Esophagus muscularis mucosa (tissue), 4 donors: ENCODE measurements around the gene CRYGN. TPM values are rescaled to one million over a fixed set of nuclear protein-coding genes. Genes with fewer than 3 reads are reported as not detected.

Experiments
- DNase-seq: peaks from one replicate; pipeline ENCODE4 v3.0.0-alpha.2; 2017; ENCODE audit errors: extremely low spot score
- H3K27ac ChIP-seq, 4 donors: fragments of 200-600 bp; sonication (generic); replicated peaks in 1 of 4; 1 replicate in 3 of 4; 2 replicates in 1 of 4; pipeline ENCODE4 v1.5.1; 2016 to 2019; ENCODE audit warnings: mild to moderate bottlenecking in 1 of 4
- H3K27me3 ChIP-seq, 4 donors: fragments of 200-600 bp; sonication (generic); one replicate each; pipeline versions ENCODE4 v1.5.1 to v1.6.0; 2016 to 2019
- H3K36me3 ChIP-seq, 4 donors: fragments of 200-600 bp; sonication (generic); one replicate each; pipeline ENCODE4 v1.5.1; 2016 to 2019
- H3K4me1 ChIP-seq, 4 donors: fragments of 200-600 bp; sonication (generic); one replicate each; pipeline ENCODE4 v1.5.1; 2016 to 2019
- H3K4me3 ChIP-seq, 4 donors: fragments of 200-600 bp; sonication (generic); 1 replicate in 2 of 4; 2 replicates in 2 of 4; pipeline ENCODE4 v1.5.1; 2016 to 2019; ENCODE audit warnings: mild to moderate bottlenecking in 4 of 4, moderate library complexity in 1 of 4
- H3K9me3 ChIP-seq, 4 donors: fragments of 200-600 bp; sonication (generic); 1 replicate in 3 of 4; 2 replicates in 1 of 4; pipeline ENCODE4 v1.5.1; 2016 to 2019
- EP300 ChIP-seq: sonication (generic); formaldehyde crosslinking; IDR thresholded peaks from one replicate; pipeline ENCODE4 v1.6.1; 2017; ENCODE audit warnings: antibody characterized with exemption
- POLR2A ChIP-seq: fragments of 450-650 bp; IDR thresholded peaks from one replicate; pipeline ENCODE4 v1.6.1; 2017; ENCODE audit warnings: antibody characterized with exemption, moderate library complexity, mild to moderate bottlenecking, low read depth
- POLR2AphosphoS5 ChIP-seq, 2 donors: sonication (generic); formaldehyde crosslinking; IDR thresholded peaks; one replicate each; pipeline ENCODE4 v1.6.1; 2017; ENCODE audit warnings: antibody characterized with exemption in 2 of 2
- WGBS: methylation state at CpG from one replicate; pipeline ENCODE4 v1.1.5; 2018; 5-methylcytosine and 5-hydroxymethylcytosine counted together
- intact Hi-C: fragments of 100-400 bp; cut with DNase I; formaldehyde crosslinking; loops from one replicate; pipeline ENCODE4 v1.15.1; 2023
- total RNA-seq, 4 donors: library from RNA; depleted of rRNA; stranded (reverse); fragments of >200 nt; gene quantifications; one replicate each; pipeline versions ENCODE4 v1.1.0 to v1.2.1, GENCODE V29; 2016
- TF ChIP-seq, protein P1 (sequence below), 3 experiments: fragments of 200-600 bp in 2 of 3; fragments of 450-650 bp in 1 of 3; sonication (generic) in 2 of 3; IDR thresholded peaks; one replicate each; pipeline ENCODE4 v1.5.1; 2017 to 2019; ENCODE audit warnings: antibody characterized with exemption in 3 of 3, mild to moderate bottlenecking in 2 of 3, moderate library complexity in 1 of 3

CRYGN gene
- total RNA-seq, 4 donors from 2014 or later = under 0.01 to 1.3 (median 0.25) TPM

DNA sequence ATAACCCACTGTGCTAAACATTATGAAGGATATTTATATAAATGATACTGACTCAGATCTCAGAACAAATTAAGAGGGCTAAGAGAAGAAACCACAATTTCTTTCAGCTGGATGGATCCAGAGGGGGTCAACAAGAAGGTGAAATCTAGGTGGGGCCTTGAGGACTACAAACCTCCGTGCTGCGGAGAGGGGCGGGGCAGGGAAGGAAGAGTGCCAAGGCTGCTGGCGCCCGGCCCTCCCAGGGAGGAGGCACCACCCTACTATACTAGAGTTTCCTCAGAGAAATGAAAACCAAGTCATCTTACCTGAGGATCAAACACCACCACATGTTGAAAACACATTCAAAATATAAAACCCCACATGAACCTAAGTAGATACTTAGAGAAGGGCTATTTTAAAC is 29.3 kb upstream of the CRYGN start:
- 65% methylated on average over 5 of the region's 5 CpGs for WGBS
- Histone ChIP-seq H3K27ac (peak overlapping the region in 1 of 4 donors; percentile 3), H3K4me3 (no peak overlapping the region), H3K9me3 (no peaks in the 10 kb centered on the region), H3K27me3 (no peaks in the 10 kb centered on the region), H3K4me1 (peaks cover 29 to 44% (median 37%) of the 10 kb centered on the region in 4 donors), H3K36me3 (peaks cover 42 to 81% (median 64%) of the 10 kb centered on the region in 4 donors)
- no peak for DNase-seq
- TF ChIP-seq POLR2AphosphoS5 (IDR thresholded peaks at IDR 0.05) (peak in 1 of 2 donors; percentile 10), EP300 (no peak)
- intact Hi-C loops = no loop called here

DNA sequence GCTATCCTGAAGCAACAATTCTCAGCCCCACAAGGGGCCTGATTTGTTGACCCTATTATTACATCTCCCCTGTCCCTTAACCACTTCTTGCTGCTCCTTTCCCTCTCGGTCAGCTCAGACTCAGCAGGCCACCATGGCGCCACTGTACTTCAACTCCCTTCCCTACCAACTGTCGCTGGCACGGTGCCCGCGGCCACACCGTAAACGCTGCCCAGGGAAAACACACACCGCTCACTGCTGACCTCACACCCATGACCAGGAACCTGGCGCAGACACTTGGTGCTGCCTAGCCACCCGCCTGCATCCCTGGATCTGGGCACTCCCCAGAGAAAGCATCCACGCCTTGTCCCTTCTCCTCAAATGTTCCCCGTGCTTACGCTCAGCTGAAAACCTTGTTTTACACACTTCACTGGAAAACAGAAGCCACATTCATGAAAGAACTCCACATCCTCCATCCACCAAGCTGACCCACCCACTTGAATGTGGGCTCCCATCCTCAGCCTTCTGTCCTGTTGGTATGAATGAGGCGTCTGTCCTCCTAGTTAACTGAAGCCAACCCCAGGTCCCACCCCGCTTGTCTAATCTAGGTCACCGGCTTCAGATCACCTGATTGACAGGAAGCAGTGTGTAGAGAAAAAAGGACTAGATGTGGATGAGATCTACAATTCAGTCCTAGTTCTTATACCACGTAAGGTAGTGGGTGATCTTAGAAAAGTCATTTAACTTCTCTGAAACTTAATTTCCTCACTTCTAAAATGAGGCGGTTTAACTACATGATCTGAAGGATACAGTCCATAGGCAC is 28.5 kb upstream of the CRYGN start:
- 90% methylated on average over 19 of the region's 19 CpGs for WGBS
- DNase-seq = no peak
- Histone ChIP-seq H3K4me3 (no peak overlapping the region), H3K9me3 (no peaks in the 10 kb centered on the region), H3K27ac (peak overlapping the region; percentile 25 to 44 (median 40)), H3K36me3 (peaks cover 42 to 87% (median 64%) of the 10 kb centered on the region in 4 donors), H3K27me3 (no peaks in the 10 kb centered on the region), H3K4me1 (peaks cover 29 to 43% (median 37%) of the 10 kb centered on the region in 4 donors)
- TF ChIP-seq, protein P1, sequence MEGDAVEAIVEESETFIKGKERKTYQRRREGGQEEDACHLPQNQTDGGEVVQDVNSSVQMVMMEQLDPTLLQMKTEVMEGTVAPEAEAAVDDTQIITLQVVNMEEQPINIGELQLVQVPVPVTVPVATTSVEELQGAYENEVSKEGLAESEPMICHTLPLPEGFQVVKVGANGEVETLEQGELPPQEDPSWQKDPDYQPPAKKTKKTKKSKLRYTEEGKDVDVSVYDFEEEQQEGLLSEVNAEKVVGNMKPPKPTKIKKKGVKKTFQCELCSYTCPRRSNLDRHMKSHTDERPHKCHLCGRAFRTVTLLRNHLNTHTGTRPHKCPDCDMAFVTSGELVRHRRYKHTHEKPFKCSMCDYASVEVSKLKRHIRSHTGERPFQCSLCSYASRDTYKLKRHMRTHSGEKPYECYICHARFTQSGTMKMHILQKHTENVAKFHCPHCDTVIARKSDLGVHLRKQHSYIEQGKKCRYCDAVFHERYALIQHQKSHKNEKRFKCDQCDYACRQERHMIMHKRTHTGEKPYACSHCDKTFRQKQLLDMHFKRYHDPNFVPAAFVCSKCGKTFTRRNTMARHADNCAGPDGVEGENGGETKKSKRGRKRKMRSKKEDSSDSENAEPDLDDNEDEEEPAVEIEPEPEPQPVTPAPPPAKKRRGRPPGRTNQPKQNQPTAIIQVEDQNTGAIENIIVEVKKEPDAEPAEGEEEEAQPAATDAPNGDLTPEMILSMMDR (IDR thresholded peaks at IDR 0.05) = no peak
- peak in 1 of 2 donors; percentile 23 for TF ChIP-seq POLR2AphosphoS5 (IDR thresholded peaks at IDR 0.05)
- TF ChIP-seq EP300 = no peak
- no peak for TF ChIP-seq POLR2A
- intact Hi-C loops = no loop called here

DNA sequence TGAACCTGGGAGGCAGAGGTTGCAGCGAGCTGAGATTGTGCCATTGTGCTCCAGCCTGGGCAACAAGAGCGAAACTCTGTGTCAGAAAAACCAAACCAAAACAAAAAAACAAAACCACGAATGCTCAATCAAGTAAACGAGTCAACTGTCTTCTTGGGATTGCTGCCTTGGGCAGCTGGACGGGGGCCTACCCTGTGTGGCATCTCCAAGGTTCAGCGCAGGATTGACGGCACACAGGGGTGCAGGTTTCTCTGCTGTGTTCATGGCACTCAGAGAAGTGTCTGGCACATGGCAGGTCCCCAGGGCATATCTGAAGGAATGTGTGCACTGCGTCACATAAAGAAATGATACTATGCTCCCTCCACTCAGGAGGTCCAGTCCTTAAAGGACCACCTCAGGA is 25.2 kb upstream of the CRYGN start:
- no peaks in the 10 kb centered on the region for H3K27me3 ChIP-seq
- intact Hi-C loops = no loop called here
- H3K27ac ChIP-seq = no peak overlapping the region
- peaks cover 0 to 11% (median 0%) of the 10 kb centered on the region in 4 donors for H3K9me3 ChIP-seq
- no peak overlapping the region for H3K4me3 ChIP-seq
- peaks cover 25 to 35% (median 31%) of the 10 kb centered on the region in 4 donors for H3K4me1 ChIP-seq
- WGBS = 91% methylated on average over 8 of the region's 8 CpGs
- DNase-seq = no peak
- TF ChIP-seq EP300 = no peak
- H3K36me3 ChIP-seq = peaks cover 40 to 63% (median 51%) of the 10 kb centered on the region in 4 donors

DNA sequence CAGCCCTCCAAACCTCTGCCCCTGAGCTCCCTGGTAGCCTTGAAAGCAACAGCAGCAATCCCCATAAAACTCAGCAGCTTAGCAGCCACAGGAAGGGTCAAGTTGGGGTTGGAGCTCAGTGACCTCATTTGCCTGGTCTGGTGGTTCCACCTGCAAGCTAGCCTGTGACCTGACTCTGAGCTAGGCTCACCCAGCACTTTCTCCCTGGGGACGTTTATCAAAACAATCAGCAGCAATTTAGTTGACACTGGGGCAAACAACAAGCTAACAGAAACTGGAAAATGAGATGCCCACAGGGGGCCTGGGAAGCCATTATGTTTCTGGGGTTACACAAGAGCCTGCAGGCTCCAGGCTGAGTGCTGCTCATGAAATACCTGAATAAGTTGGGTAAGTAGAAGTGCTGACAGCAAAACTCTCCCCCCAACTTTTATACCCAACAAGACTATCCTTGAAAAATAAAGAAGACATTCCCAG is 22.4 kb upstream of the CRYGN start:
- H3K4me3 ChIP-seq = no peak overlapping the region
- TF ChIP-seq EP300 = no peak
- no peak for TF ChIP-seq POLR2AphosphoS5 (IDR thresholded peaks at IDR 0.05)
- no peak for TF ChIP-seq POLR2A
- TF ChIP-seq, protein P1 (IDR thresholded peaks at IDR 0.05) = no peak
- H3K9me3 ChIP-seq = peaks cover 0 to 11% (median 0%) of the 10 kb centered on the region in 4 donors
- H3K27me3 ChIP-seq = no peaks in the 10 kb centered on the region
- intact Hi-C loops = loop anchor here (5.0 kb wide), 3 partner anchors 40 to 295 kb away; no protein-coding TSS in a partner anchor
- WGBS = 73% methylated on average over 1 of the region's 1 CpG
- peaks cover 28 to 38% (median 34%) of the 10 kb centered on the region in 4 donors for H3K4me1 ChIP-seq
- no peak for DNase-seq
- peak overlapping the region; percentile 91 to 96 (median 94) for H3K27ac ChIP-seq
- H3K36me3 ChIP-seq = peaks cover 18 to 35% (median 27%) of the 10 kb centered on the region in 4 donors

DNA sequence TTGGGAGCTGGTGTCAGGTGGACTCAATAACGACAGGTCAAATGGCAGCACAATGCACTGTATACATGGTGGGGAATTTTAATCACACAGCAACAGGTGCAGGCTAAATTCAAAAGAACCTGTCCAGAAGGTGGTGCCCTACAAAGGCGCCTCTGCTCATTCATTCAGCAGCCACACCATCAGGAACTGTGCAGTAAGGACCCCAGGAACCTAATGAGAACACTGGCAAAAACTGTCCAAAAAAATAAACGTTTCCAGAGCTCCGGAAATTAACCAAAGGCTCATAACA is 21.9 kb upstream of the CRYGN start:
- TF ChIP-seq POLR2AphosphoS5 (IDR thresholded peaks at IDR 0.05) (no peak), POLR2A (no peak), EP300 (no peak)
- TF ChIP-seq, protein P1 (IDR thresholded peaks at IDR 0.05) = no peak
- Histone ChIP-seq H3K36me3 (peaks cover 14 to 30% (median 23%) of the 10 kb centered on the region in 4 donors), H3K9me3 (peaks cover 0 to 11% (median 0%) of the 10 kb centered on the region in 4 donors), H3K27ac (peak overlapping the region; percentile 91 to 96 (median 94)), H3K4me1 (peaks cover 28 to 38% (median 34%) of the 10 kb centered on the region in 4 donors), H3K4me3 (no peak overlapping the region), H3K27me3 (no peaks in the 10 kb centered on the region)
- DNase-seq = no peak
- WGBS = 78% methylated on average over 4 of the region's 4 CpGs
- intact Hi-C loops = loop anchor here (2.0 to 5.0 kb wide), 4 partner anchors 40 to 295 kb away; partner anchors contain the start of gene RHEB
